B cell (primary cell): ENCODE measurements around the gene RAB22A. TPM values are rescaled to one million over a fixed set of nuclear protein-coding genes. Genes with fewer than 3 reads are reported as not detected.

Experiments
- ATAC-seq: fragments of 200-7000 bp; cut with Tn5 transposase; one replicate; pipeline ENCODE4 v1.10.0; 2021; ENCODE audit warnings: low read depth, mild to moderate bottlenecking, moderate number of reproducible peaks, moderate library complexity
- CTCF ChIA-PET: fragments of 350-600 bp; sonication (Branson Sonifier 250); formaldehyde crosslinking; loops from one replicate; lab custom pipeline; 2021; ENCODE audit warnings: antibody characterized with exemption, inconsistent platforms; lab: Charles Lee
- POLR2A ChIA-PET: fragments of 350-600 bp; sonication (Branson Sonifier 250); formaldehyde crosslinking; loops from one replicate; lab custom pipeline; 2021; ENCODE audit warnings: antibody characterized with exemption; lab: Charles Lee
- DNase-seq: peaks from one replicate; pipeline ENCODE4 v3.0.0; 2013
- H2AFZ ChIP-seq: 2 replicates; pipeline ENCODE4 v1.6.1; 2012; ENCODE audit warnings: mild to moderate bottlenecking, low read depth, low read length; ENCODE audit not compliant: insufficient read depth, poor library complexity, severe bottlenecking
- H3K27ac ChIP-seq, 2 donors: 1 replicate in 1 of 2; 2 replicates in 1 of 2; pipeline ENCODE4 v1.5.1; 2012 to 2013; ENCODE audit warnings: low read length in 2 of 2, mild to moderate bottlenecking in 2 of 2, moderate library complexity in 1 of 2
- H3K27me3 ChIP-seq, 4 experiments: fragments of 200-600 bp in 1 of 4; sonication (generic) in 1 of 4; replicated peaks in 1 of 4; 1 replicate in 2 of 4; 2 replicates in 2 of 4; pipeline versions ENCODE4 v1.6.1 to v1.7.0; 2013 to 2016; ENCODE audit warnings: low read length in 3 of 4, mild to moderate bottlenecking in 2 of 4, mixed read lengths in 1 of 4, moderate library complexity in 1 of 4; ENCODE audit not compliant: insufficient read depth in 4 of 4, control insufficient read depth in 3 of 4; ENCODE audit errors: control extremely low read depth in 1 of 4
- H3K36me3 ChIP-seq, 2 experiments: replicated peaks in 1 of 2; 1 replicate in 1 of 2; 2 replicates in 1 of 2; pipeline versions ENCODE4 v1.6.1 to v1.7.1; 2013; ENCODE audit warnings: low read length in 1 of 2; ENCODE audit not compliant: insufficient read depth in 2 of 2, control insufficient read depth in 1 of 2; ENCODE audit errors: control extremely low read depth in 1 of 2, extremely low read depth in 1 of 2
- H3K4me1 ChIP-seq, 2 donors: fragments of 200-600 bp in 1 of 2; sonication (generic) in 1 of 2; 1 replicate in 1 of 2; 2 replicates in 1 of 2; pipeline versions ENCODE4 v1.5.1 to v1.6.1; 2013 to 2017; ENCODE audit warnings: low read length in 2 of 2; ENCODE audit not compliant: control insufficient read depth in 2 of 2, insufficient read depth in 2 of 2
- H3K4me2 ChIP-seq: replicated peaks from 2 replicates; pipeline ENCODE3; 2012; ENCODE audit warnings: mild to moderate bottlenecking, low read depth, low read length; ENCODE audit not compliant: poor library complexity, severe bottlenecking
- H3K4me3 ChIP-seq, 5 experiments: fragments of 200-600 bp in 1 of 5; sonication (generic) in 1 of 5; 1 replicate in 3 of 5; 2 replicates in 2 of 5; pipeline versions ENCODE4 v1.5.1 to v1.7.0; 2011 to 2016; ENCODE audit warnings: low read length in 4 of 5, mild to moderate bottlenecking in 4 of 5, low read depth in 2 of 5, control low read depth in 1 of 5, moderate library complexity in 1 of 5; ENCODE audit not compliant: insufficient read depth in 1 of 5; ENCODE audit errors: control extremely low read depth in 1 of 5, extremely low read depth in 1 of 5
- H3K79me2 ChIP-seq: fragments of 200-600 bp; sonication (generic); one replicate; pipeline ENCODE4 v1.6.0; 2016; ENCODE audit warnings: low read length; ENCODE audit not compliant: control insufficient read depth, insufficient read depth
- H3K9ac ChIP-seq: fragments of 200-600 bp; sonication (generic); 2 replicates; pipeline ENCODE4 v1.6.1; 2017; ENCODE audit warnings: mild to moderate bottlenecking, low read length, moderate library complexity
- H3K9me3 ChIP-seq, 3 donors: one replicate each; pipeline versions ENCODE4 v1.6.1 to v1.7.1; 2013; ENCODE audit warnings: low read length in 2 of 3; ENCODE audit not compliant: control insufficient read depth in 2 of 3, insufficient read depth in 1 of 3; ENCODE audit errors: control extremely low read depth in 1 of 3
- H4K20me1 ChIP-seq: 2 replicates; pipeline ENCODE4 v1.6.0; 2012; ENCODE audit warnings: mild to moderate bottlenecking, low read length; ENCODE audit not compliant: insufficient read depth, control insufficient read depth, poor library complexity, severe bottlenecking
- H3K27ac Mint-ChIP-seq: one replicate; pipeline ENCODE4 v1.8.0; 2021; ENCODE audit warnings: mixed read lengths
- H3K27me3 Mint-ChIP-seq: one replicate; pipeline ENCODE4 v1.8.0; 2021; ENCODE audit warnings: mixed read lengths
- H3K4me1 Mint-ChIP-seq: one replicate; pipeline ENCODE4 v1.8.0; 2021; ENCODE audit warnings: mixed read lengths
- H3K4me3 Mint-ChIP-seq: one replicate; pipeline ENCODE4 v1.8.0; 2021; ENCODE audit warnings: mixed read lengths
- H3K9me3 Mint-ChIP-seq: one replicate; pipeline ENCODE4 v1.8.0; 2022; ENCODE audit warnings: mixed read lengths; ENCODE audit not compliant: insufficient read depth
- EZH2 ChIP-seq: IDR thresholded peaks from 2 replicates; pipeline ENCODE4 v1.6.1; 2012; ENCODE audit warnings: borderline replicate concordance, low read depth, mild to moderate bottlenecking, moderate library complexity, low read length; ENCODE audit not compliant: insufficient read depth, poor library complexity, severe bottlenecking
- WGBS: methylation state at CpG from one replicate; pipeline ENCODE4 v1.1.5; 2013; ENCODE audit warnings: missing lambda C conversion rate; ENCODE audit not compliant: insufficient coverage; 5-methylcytosine and 5-hydroxymethylcytosine counted together
- intact Hi-C: fragments of 100-400 bp; cut with micrococcal nuclease; formaldehyde crosslinking; loops from one replicate; pipeline ENCODE4 v1.10.0; 2022
- polyA plus RNA-seq: library from polyadenylated mRNA; depleted of rRNA; stranded (reverse); fragments of >200 nt; gene quantifications from 2 replicates; pipeline ENCODE4 v1.2.3, GENCODE V29; 2012
- total RNA-seq, 2 donors: library from RNA; stranded (reverse); fragments of 120-200 nt in 1 of 2; gene quantifications; 1 replicate in 1 of 2; 2 replicates in 1 of 2; pipeline versions ENCODE4 v1.2.3 to v1.2.4, GENCODE V29; 2013 to 2022
- TF ChIP-seq, protein P1 (sequence below): fragments of 200-600 bp; IDR thresholded peaks from one replicate; pipeline ENCODE4 v1.8.0; 2022; ENCODE audit warnings: antibody characterized with exemption, mild to moderate bottlenecking

Gene RAB22A
- total and polyA plus RNA-seq, 2 donors (not counting 1 experiment from before 2014, with no cell fraction given): 7.5 to 21.1 TPM

GRCh38 chr20:58261660-58262059 is 47.9 kb upstream of the RAB22A start:
- Mint-ChIP-seq H3K4me3 (no peak overlapping the region), H3K27me3 (no peaks in the 10 kb centered on the region), H3K9me3 (no peaks in the 10 kb centered on the region), H3K4me1 (peaks cover 22% of the 10 kb centered on the region), H3K27ac (no peak overlapping the region)
- ChIA-PET CTCF (no interaction called here), POLR2A (no interaction called here)
- Histone ChIP-seq H3K9me3 (no peaks in the 10 kb centered on the region), H4K20me1 (peaks cover 6% of the 10 kb centered on the region), H3K36me3 (peaks cover 0 to 48% of the 10 kb centered on the region in 2 experiments), H2AFZ (no peak overlapping the region), H3K9ac (no peak overlapping the region), H3K27me3 (no peaks in the 10 kb centered on the region), H3K4me2 (no peak overlapping the region), H3K79me2 (no peaks in the 10 kb centered on the region), H3K27ac (no peak overlapping the region), H3K4me3 (no peak overlapping the region), H3K4me1 (peaks cover 5 to 6% of the 10 kb centered on the region in 2 donors)
- TF ChIP-seq, protein P1, sequence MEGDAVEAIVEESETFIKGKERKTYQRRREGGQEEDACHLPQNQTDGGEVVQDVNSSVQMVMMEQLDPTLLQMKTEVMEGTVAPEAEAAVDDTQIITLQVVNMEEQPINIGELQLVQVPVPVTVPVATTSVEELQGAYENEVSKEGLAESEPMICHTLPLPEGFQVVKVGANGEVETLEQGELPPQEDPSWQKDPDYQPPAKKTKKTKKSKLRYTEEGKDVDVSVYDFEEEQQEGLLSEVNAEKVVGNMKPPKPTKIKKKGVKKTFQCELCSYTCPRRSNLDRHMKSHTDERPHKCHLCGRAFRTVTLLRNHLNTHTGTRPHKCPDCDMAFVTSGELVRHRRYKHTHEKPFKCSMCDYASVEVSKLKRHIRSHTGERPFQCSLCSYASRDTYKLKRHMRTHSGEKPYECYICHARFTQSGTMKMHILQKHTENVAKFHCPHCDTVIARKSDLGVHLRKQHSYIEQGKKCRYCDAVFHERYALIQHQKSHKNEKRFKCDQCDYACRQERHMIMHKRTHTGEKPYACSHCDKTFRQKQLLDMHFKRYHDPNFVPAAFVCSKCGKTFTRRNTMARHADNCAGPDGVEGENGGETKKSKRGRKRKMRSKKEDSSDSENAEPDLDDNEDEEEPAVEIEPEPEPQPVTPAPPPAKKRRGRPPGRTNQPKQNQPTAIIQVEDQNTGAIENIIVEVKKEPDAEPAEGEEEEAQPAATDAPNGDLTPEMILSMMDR: no peak
- TF ChIP-seq EZH2: no peak
- no CpG with 5 or more reads among the region's 3 CpGs for WGBS
- intact Hi-C loops: no loop called here
- ATAC-seq (no peak), DNase-seq (no peak)

DNA sequence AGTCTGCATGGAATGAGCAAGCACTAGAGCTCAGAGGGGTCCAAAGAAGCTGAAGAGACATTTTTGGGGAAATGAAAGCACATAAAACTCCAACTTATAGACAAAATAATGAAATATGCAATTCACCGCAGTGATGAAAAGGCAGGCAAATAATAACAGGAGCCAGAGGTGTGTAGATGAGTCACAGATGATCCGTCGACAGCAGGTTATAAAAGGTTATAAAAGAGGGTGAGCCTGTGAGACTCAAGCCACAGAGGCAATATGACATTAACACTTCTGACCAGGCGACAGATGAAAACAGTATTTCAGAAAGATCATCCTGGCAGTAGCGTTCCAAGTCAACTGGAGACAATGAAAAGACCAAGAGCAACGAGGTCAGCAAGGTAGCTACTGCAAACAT is 45.2 kb upstream of the RAB22A start:
- DNase-seq: no peak
- POLR2A ChIA-PET: no interaction called here
- H3K36me3 ChIP-seq: peaks cover 0 to 68% of the 10 kb centered on the region in 2 experiments

More for the DNA sequence above, 45.2 kb upstream of the RAB22A start:
- H3K4me2 ChIP-seq: no peak overlapping the region
- no peak overlapping the region for H3K9ac ChIP-seq
- peaks cover 6% of the 10 kb centered on the region for H4K20me1 ChIP-seq
- Mint-ChIP-seq H3K4me1 (peaks cover 8% of the 10 kb centered on the region), H3K9me3 (no peaks in the 10 kb centered on the region), H3K4me3 (no peak overlapping the region), H3K27me3 (no peaks in the 10 kb centered on the region), H3K27ac (no peak overlapping the region)
- no peaks in the 10 kb centered on the region for H3K27me3 ChIP-seq
- H3K4me1 ChIP-seq: peaks cover 3 to 4% of the 10 kb centered on the region in 2 donors
- no peaks in the 10 kb centered on the region for H3K9me3 ChIP-seq
- WGBS: 94% methylated on average over 5 of the region's 6 CpGs
- TF ChIP-seq, protein P1: no peak
- TF ChIP-seq EZH2: no peak
- H2AFZ ChIP-seq: no peak overlapping the region
- intact Hi-C loops: no loop called here
- no peak for ATAC-seq
- no peak overlapping the region for H3K27ac ChIP-seq
- no peak overlapping the region for H3K4me3 ChIP-seq
- peaks cover 11% of the 10 kb centered on the region for H3K79me2 ChIP-seq
- CTCF ChIA-PET: no interaction called here
